HepG2 (cell line): Measurements from ENCODE around the gene BACE1-AS. TPM values are rescaled to one million over a fixed set of nuclear protein-coding genes. Genes with fewer than 3 reads are reported as not detected.

Source experiments
- ARID2 ChIP-seq: sonication (generic); formaldehyde crosslinking; IDR thresholded peaks from 2 replicates; pipeline ENCODE4 v1.8.1; 2022; ENCODE audit warnings: mild to moderate bottlenecking, missing genetic modification reagents, borderline replicate concordance
- CBX5 ChIP-seq: sonication (generic); formaldehyde crosslinking; IDR thresholded peaks from 2 replicates; pipeline ENCODE4 v1.4.0; 2020; ENCODE audit warnings: missing genetic modification reagents, borderline replicate concordance
- CREB1 ChIP-seq, 2 experiments: fragments of 450-650 bp in 1 of 2; IDR thresholded peaks; 2 replicates each; pipeline ENCODE4 v1.6.1; 2016 to 2017; ENCODE audit warnings: control low read depth in 1 of 2, mild to moderate bottlenecking in 1 of 2, missing compliant biosample characterization in 1 of 2, missing genetic modification characterization in 1 of 2
- GATAD1 ChIP-seq: IDR thresholded peaks from 2 replicates; pipeline ENCODE4 v1.6.1; 2016; ENCODE audit warnings: missing genetic modification reagents, missing compliant biosample characterization
- GLMP ChIP-seq: sonication (generic); formaldehyde crosslinking; IDR thresholded peaks from 2 replicates; pipeline ENCODE4 v1.9.0; 2021; ENCODE audit warnings: missing genetic modification reagents, mild to moderate bottlenecking, borderline replicate concordance
- HDAC1 ChIP-seq: sonication (generic); formaldehyde crosslinking; IDR thresholded peaks from 2 replicates; pipeline ENCODE4 v1.5.1; 2020; ENCODE audit warnings: mild to moderate bottlenecking, missing genetic modification reagents
- REL ChIP-seq: sonication (generic); formaldehyde crosslinking; conservative IDR thresholded peaks from 2 replicates; pipeline ENCODE4 v1.8.0; 2022; ENCODE audit warnings: mild to moderate bottlenecking, missing genetic modification reagents, moderate library complexity
- RFXAP ChIP-seq: sonication (generic); formaldehyde crosslinking; IDR thresholded peaks from 2 replicates; pipeline ENCODE4 v1.4.0; 2020; ENCODE audit warnings: missing genetic modification reagents, borderline replicate concordance
- SAP130 ChIP-seq: IDR thresholded peaks from 2 replicates; pipeline ENCODE4 v1.6.1; 2016; ENCODE audit warnings: low read depth
- SP5 ChIP-seq: IDR thresholded peaks from 2 replicates; pipeline ENCODE4 v1.6.1; 2016; ENCODE audit warnings: low read depth, borderline replicate concordance
- YEATS4 ChIP-seq: sonication (generic); formaldehyde crosslinking; IDR thresholded peaks from 2 replicates; pipeline ENCODE4 v1.4.0; 2020; ENCODE audit warnings: missing genetic modification reagents, borderline replicate concordance
- ZNF274 ChIP-seq: sonication (generic); formaldehyde crosslinking; IDR thresholded peaks from 2 replicates; pipeline ENCODE4 v1.5.1; 2020; ENCODE audit warnings: mild to moderate bottlenecking, missing genetic modification reagents
- ZNF296 ChIP-seq: sonication (generic); formaldehyde crosslinking; conservative IDR thresholded peaks from 2 replicates; pipeline ENCODE4 v1.5.0; 2020; ENCODE audit warnings: mild to moderate bottlenecking, missing genetic modification reagents
- ZNF33B ChIP-seq: sonication (generic); formaldehyde crosslinking; IDR thresholded peaks from 2 replicates; pipeline ENCODE4 v1.5.1; 2020; ENCODE audit warnings: mild to moderate bottlenecking, missing genetic modification reagents
- ZNF543 ChIP-seq: sonication (generic); formaldehyde crosslinking; IDR thresholded peaks from 2 replicates; pipeline ENCODE4 v1.4.0; 2020; ENCODE audit warnings: mild to moderate bottlenecking, missing genetic modification reagents
- ZNF768 ChIP-seq: sonication (generic); formaldehyde crosslinking; IDR thresholded peaks from 2 replicates; pipeline ENCODE4 v1.4.0; 2020; ENCODE audit warnings: missing genetic modification reagents
- polyA plus RNA-seq, 8 experiments: library from polyadenylated mRNA; depleted of rRNA in 3 of 8; stranded (reverse) in 7 of 8; unstranded in 1 of 8; fragments of >200 nt; fragmentation: Illumina TruSeq in 4 of 8; extraction: Trizol in 4 of 8; gene quantifications; 2 replicates each; pipeline versions ENCODE4 v1.2.1 to v1.2.3, GENCODE V29; 2011 to 2016; ENCODE audit warnings: low read depth in 4 of 8, missing spikeins in 1 of 8, mixed read lengths in 1 of 8; ENCODE audit not compliant: insufficient read depth in 1 of 8
- total RNA-seq, 5 experiments: library from RNA; depleted of rRNA; stranded (reverse); fragments of >200 nt; fragmentation: Illumina TruSeq; extraction: Trizol; gene quantifications; 2 replicates each; pipeline ENCODE4 v1.2.3, GENCODE V29; 2016; ENCODE audit warnings: low read depth in 1 of 5
- TF ChIP-seq, protein P1 (sequence below): sonication (generic); formaldehyde crosslinking; IDR thresholded peaks from 2 replicates; pipeline ENCODE4 v1.4.0; 2020; ENCODE audit warnings: mild to moderate bottlenecking, missing genetic modification reagents
- TF ChIP-seq, protein P2 (sequence below): sonication (generic); formaldehyde crosslinking; IDR thresholded peaks from 2 replicates; pipeline ENCODE4 v1.4.0; 2020; ENCODE audit warnings: missing genetic modification reagents, mild to moderate bottlenecking, borderline replicate concordance
- TF ChIP-seq, protein P3 (sequence below): sonication (generic); formaldehyde crosslinking; IDR thresholded peaks from 2 replicates; pipeline ENCODE4 v1.4.0; 2020; ENCODE audit warnings: mild to moderate bottlenecking, missing genetic modification reagents

BACE1-AS gene
- total and polyA plus RNA-seq, 2 of the 13 experiments (the other 11 are each of a cell fraction or from before 2014, with no cell fraction given): 2.0 to 3.9 TPM

GRCh38 chr11:117327567-117328374 is 36.6 kb downstream of the BACE1-AS start, which contains the start of gene CEP164 (continued):
- TF ChIP-seq, protein P1, sequence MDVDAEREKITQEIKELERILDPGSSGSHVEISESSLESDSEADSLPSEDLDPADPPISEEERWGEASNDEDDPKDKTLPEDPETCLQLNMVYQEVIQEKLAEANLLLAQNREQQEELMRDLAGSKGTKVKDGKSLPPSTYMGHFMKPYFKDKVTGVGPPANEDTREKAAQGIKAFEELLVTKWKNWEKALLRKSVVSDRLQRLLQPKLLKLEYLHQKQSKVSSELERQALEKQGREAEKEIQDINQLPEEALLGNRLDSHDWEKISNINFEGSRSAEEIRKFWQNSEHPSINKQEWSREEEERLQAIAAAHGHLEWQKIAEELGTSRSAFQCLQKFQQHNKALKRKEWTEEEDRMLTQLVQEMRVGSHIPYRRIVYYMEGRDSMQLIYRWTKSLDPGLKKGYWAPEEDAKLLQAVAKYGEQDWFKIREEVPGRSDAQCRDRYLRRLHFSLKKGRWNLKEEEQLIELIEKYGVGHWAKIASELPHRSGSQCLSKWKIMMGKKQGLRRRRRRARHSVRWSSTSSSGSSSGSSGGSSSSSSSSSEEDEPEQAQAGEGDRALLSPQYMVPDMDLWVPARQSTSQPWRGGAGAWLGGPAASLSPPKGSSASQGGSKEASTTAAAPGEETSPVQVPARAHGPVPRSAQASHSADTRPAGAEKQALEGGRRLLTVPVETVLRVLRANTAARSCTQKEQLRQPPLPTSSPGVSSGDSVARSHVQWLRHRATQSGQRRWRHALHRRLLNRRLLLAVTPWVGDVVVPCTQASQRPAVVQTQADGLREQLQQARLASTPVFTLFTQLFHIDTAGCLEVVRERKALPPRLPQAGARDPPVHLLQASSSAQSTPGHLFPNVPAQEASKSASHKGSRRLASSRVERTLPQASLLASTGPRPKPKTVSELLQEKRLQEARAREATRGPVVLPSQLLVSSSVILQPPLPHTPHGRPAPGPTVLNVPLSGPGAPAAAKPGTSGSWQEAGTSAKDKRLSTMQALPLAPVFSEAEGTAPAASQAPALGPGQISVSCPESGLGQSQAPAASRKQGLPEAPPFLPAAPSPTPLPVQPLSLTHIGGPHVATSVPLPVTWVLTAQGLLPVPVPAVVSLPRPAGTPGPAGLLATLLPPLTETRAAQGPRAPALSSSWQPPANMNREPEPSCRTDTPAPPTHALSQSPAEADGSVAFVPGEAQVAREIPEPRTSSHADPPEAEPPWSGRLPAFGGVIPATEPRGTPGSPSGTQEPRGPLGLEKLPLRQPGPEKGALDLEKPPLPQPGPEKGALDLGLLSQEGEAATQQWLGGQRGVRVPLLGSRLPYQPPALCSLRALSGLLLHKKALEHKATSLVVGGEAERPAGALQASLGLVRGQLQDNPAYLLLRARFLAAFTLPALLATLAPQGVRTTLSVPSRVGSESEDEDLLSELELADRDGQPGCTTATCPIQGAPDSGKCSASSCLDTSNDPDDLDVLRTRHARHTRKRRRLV: 0 out of 2 replicates have a peak, but pooled peaks have one; percentile 55
- TF ChIP-seq ZNF274 (peak; percentile 71; the same call in 1 of the 2 replicates), GLMP (no peak), SAP130 (peak; percentile 97), ARID2 (CRISPR knock-in tag) (peak; percentile 88; the same call in 1 of the 2 replicates), RFXAP (CRISPR knock-in tag) (peak; percentile 99), ZNF296 (CRISPR knock-in tag) (0 out of 2 replicates have a peak, but pooled peaks have one; percentile 37), GATAD1 (CRISPR knock-in tag) (peak; percentile 69; the same call in 1 of the 2 replicates), SP5 (CRISPR knock-in tag) (peak; percentile 28; the same call in 1 of the 2 replicates), REL (CRISPR knock-in tag) (0 out of 2 replicates have a peak, but pooled peaks have one; percentile 34), ZNF33B (CRISPR knock-in tag) (no peak), CREB1 (IDR thresholded peaks at IDR 0.05) (peak; percentile 64), CREB1 (CRISPR knock-in tag; IDR thresholded peaks at IDR 0.05) (peak; percentile 88), ZNF768 (peak; percentile 34; the same call in 1 of the 2 replicates), CBX5 (no peak), YEATS4 (CRISPR knock-in tag) (peak; percentile 38; the same call in 1 of the 2 replicates), HDAC1 (CRISPR knock-in tag) (peak; percentile 78), ZNF543 (CRISPR knock-in tag) (peak; percentile 53)
- TF ChIP-seq, protein P2, sequence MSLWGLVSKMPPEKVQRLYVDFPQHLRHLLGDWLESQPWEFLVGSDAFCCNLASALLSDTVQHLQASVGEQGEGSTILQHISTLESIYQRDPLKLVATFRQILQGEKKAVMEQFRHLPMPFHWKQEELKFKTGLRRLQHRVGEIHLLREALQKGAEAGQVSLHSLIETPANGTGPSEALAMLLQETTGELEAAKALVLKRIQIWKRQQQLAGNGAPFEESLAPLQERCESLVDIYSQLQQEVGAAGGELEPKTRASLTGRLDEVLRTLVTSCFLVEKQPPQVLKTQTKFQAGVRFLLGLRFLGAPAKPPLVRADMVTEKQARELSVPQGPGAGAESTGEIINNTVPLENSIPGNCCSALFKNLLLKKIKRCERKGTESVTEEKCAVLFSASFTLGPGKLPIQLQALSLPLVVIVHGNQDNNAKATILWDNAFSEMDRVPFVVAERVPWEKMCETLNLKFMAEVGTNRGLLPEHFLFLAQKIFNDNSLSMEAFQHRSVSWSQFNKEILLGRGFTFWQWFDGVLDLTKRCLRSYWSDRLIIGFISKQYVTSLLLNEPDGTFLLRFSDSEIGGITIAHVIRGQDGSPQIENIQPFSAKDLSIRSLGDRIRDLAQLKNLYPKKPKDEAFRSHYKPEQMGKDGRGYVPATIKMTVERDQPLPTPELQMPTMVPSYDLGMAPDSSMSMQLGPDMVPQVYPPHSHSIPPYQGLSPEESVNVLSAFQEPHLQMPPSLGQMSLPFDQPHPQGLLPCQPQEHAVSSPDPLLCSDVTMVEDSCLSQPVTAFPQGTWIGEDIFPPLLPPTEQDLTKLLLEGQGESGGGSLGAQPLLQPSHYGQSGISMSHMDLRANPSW (CRISPR knock-in tag): 0 out of 2 replicates have a peak, but pooled peaks have one; percentile 58
- TF ChIP-seq, protein P3, sequence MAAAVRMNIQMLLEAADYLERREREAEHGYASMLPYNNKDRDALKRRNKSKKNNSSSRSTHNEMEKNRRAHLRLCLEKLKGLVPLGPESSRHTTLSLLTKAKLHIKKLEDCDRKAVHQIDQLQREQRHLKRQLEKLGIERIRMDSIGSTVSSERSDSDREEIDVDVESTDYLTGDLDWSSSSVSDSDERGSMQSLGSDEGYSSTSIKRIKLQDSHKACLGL (CRISPR knock-in tag): peak; percentile 74; the same call in 1 of the 2 replicates
